Upper lobe of left lung (tissue), 6 donors: ENCODE data around the gene FGF14. TPM values are rescaled to one million over a fixed set of nuclear protein-coding genes. Genes with fewer than 3 reads are reported as not detected.

Experiments used
- ATAC-seq, 2 donors: fragments of 200-7000 bp; cut with Tn5 transposase; one replicate each; pipeline ENCODE4 v1.9.1; 2022; ENCODE audit warnings: mild to moderate bottlenecking in 2 of 2, moderate library complexity in 2 of 2; ENCODE audit not compliant: low FRiP score in 2 of 2
- DNase-seq, 2 donors: peaks; one replicate each; pipeline ENCODE4 v3.0.0-alpha.2; 2019 to 2020
- H3K27ac ChIP-seq, 4 donors: fragments of 200-600 bp; sonication (generic); one replicate each; pipeline ENCODE4 v1.5.1; 2016 to 2019
- H3K27me3 ChIP-seq, 4 donors: fragments of 200-600 bp; sonication (generic); one replicate each; pipeline ENCODE4 v1.5.1; 2017 to 2019
- H3K36me3 ChIP-seq, 4 donors: fragments of 200-600 bp; sonication (generic); one replicate each; pipeline ENCODE4 v1.5.1; 2016 to 2019
- H3K4me1 ChIP-seq, 4 donors: fragments of 200-600 bp; sonication (generic); one replicate each; pipeline ENCODE4 v1.5.1; 2018 to 2019
- H3K4me3 ChIP-seq, 4 donors: fragments of 200-600 bp; sonication (generic); one replicate each; pipeline ENCODE4 v1.5.1; 2017 to 2019; ENCODE audit warnings: mild to moderate bottlenecking in 2 of 4, moderate library complexity in 1 of 4
- H3K9me3 ChIP-seq, 4 donors: fragments of 200-600 bp; sonication (generic); one replicate each; pipeline ENCODE4 v1.5.1; 2018 to 2019
- CTCF ChIP-seq, 6 experiments: fragments of 450-650 bp in 4 of 6; fragments of 200-600 bp in 2 of 6; sonication (generic) in 2 of 6; IDR thresholded peaks; one replicate each; pipeline ENCODE4 v1.5.1; 2016 to 2019; ENCODE audit warnings: antibody characterized with exemption in 6 of 6
- EP300 ChIP-seq, 4 donors: sonication (generic); formaldehyde crosslinking; IDR thresholded peaks; one replicate each; pipeline ENCODE4 v1.5.1; 2017; ENCODE audit warnings: antibody characterized with exemption in 4 of 4, control low read depth in 2 of 4
- POLR2A ChIP-seq, 4 donors: fragments of 450-650 bp; IDR thresholded peaks; one replicate each; pipeline ENCODE4 v1.5.1; 2016 to 2017; ENCODE audit warnings: antibody characterized with exemption in 4 of 4, mild to moderate bottlenecking in 2 of 4
- POLR2AphosphoS5 ChIP-seq, 2 donors: sonication (generic); formaldehyde crosslinking; IDR thresholded peaks; one replicate each; pipeline ENCODE4 v1.5.1; 2017; ENCODE audit warnings: antibody characterized with exemption in 2 of 2
- WGBS, 2 donors: methylation state at CpG; one replicate each; pipeline ENCODE4 v1.1.5; 2017 to 2018; 5-methylcytosine and 5-hydroxymethylcytosine counted together
- total RNA-seq, 6 donors: library from RNA; depleted of rRNA in 4 of 6; stranded (reverse); fragments of >200 nt in 4 of 6; gene quantifications; one replicate each; pipeline versions ENCODE4 v1.1.0 to v1.2.1, GENCODE V29; 2016 to 2021
- donor health status: DM: no; HTN: no; CAD: no; lungs with moderate emphysema.
- donor health status: DM: no; HTN: yes; CAD: no; lungs with severe emphysema.

The FGF14 gene
- total RNA-seq, 6 donors from 2014 or later, result 0.80 to 8.4 (median 4.1) TPM

GRCh38 chr13:102405499-102406100 lies 3.8 kb upstream of the FGF14 start:
- Histone ChIP-seq H3K36me3 (no peaks in the 10 kb centered on the region), H3K27me3 (peaks cover 0 to 7% (median under 1%) of the 10 kb centered on the region in 4 donors), H3K9me3 (no peaks in the 10 kb centered on the region), H3K4me3 (no peak overlapping the region), H3K4me1 (peaks cover 6 to 14% (median 8%) of the 10 kb centered on the region in 4 donors), H3K27ac (no peak overlapping the region)
- no peak for TF ChIP-seq EP300 (IDR thresholded peaks at IDR 0.05)
- no peak for TF ChIP-seq POLR2AphosphoS5 (IDR thresholded peaks at IDR 0.05)
- no peak for TF ChIP-seq POLR2A (IDR thresholded peaks at IDR 0.05)
- TF ChIP-seq CTCF (IDR thresholded peaks at IDR 0.05), result no peak
- DNase-seq (no peak), ATAC-seq (no peak)
- 55 to 67% methylated on average over 3 of the region's 3 CpGs for WGBS, 2 donors

DNA sequence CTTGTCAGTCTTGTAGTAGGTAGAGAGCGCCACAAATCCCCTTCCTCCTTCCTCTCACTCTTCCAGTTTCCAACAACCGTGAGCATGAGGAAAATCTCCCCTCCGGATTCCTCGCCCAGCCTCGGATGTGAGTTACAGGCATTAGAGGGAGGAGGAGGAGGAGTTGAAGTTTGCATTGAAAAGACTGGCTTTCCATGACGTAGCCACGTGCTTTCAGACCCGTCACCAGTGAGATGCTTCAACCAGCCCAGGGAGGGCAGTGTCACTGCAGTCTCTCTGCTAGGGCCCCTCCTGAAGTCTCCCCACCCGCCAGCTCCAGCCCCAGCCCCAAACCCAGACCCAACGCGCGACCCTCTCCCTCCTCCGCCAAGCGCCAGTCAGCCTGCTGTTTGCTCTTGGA lies 442 bp upstream of the FGF14 start:
- Histone ChIP-seq H3K9me3 (no peaks in the 10 kb centered on the region), H3K4me1 (peaks cover 6 to 24% (median 18%) of the 10 kb centered on the region in 4 donors), H3K4me3 (peak overlapping the region in 3 of 4 donors; percentile 37 to 59 (median 55)), H3K27me3 (peaks cover 0 to 18% (median 6%) of the 10 kb centered on the region in 4 donors), H3K36me3 (no peaks in the 10 kb centered on the region), H3K27ac (peak overlapping the region in 2 of 4 donors; percentile 10 to 12)
- DNase-seq (peak; percentile 21 to 41), ATAC-seq (peak in 1 of 2 donors; percentile 80)
- no peak for TF ChIP-seq POLR2AphosphoS5 (IDR thresholded peaks at IDR 0.05)
- no peak for TF ChIP-seq POLR2A (IDR thresholded peaks at IDR 0.05)
- no peak for TF ChIP-seq EP300 (IDR thresholded peaks at IDR 0.05)
- TF ChIP-seq CTCF (IDR thresholded peaks at IDR 0.05), result no peak
- 3 to 6% methylated on average over 14 of the region's 14 CpGs for WGBS, 2 donors

- Histone ChIP-seq H3K27ac (peak overlapping the region in 1 of 4 donors; percentile 10), H3K9me3 (no peaks in the 10 kb centered on the region), H3K36me3 (no peaks in the 10 kb centered on the region), H3K4me1 (peaks cover 6 to 24% (median 18%) of the 10 kb centered on the region in 4 donors), H3K4me3 (peak overlapping the region; percentile 37 to 65 (median 57)), H3K27me3 (peaks cover 0 to 18% (median 6%) of the 10 kb centered on the region in 4 donors)
- WGBS, 2 donors, result 15 to 17% methylated on average over 7 of the region's 7 CpGs
- DNase-seq, result no peak
- TF ChIP-seq POLR2AphosphoS5 (IDR thresholded peaks at IDR 0.05), result no peak
- no peak for TF ChIP-seq EP300 (IDR thresholded peaks at IDR 0.05)
- no peak for TF ChIP-seq POLR2A (IDR thresholded peaks at IDR 0.05)
- TF ChIP-seq CTCF (IDR thresholded peaks at IDR 0.05), result no peak
- peak in 1 of 2 donors; percentile 28 for ATAC-seq
These were observed 583 bp downstream of the FGF14 start for GRCh38 chr13:102401265-102401664.

DNA sequence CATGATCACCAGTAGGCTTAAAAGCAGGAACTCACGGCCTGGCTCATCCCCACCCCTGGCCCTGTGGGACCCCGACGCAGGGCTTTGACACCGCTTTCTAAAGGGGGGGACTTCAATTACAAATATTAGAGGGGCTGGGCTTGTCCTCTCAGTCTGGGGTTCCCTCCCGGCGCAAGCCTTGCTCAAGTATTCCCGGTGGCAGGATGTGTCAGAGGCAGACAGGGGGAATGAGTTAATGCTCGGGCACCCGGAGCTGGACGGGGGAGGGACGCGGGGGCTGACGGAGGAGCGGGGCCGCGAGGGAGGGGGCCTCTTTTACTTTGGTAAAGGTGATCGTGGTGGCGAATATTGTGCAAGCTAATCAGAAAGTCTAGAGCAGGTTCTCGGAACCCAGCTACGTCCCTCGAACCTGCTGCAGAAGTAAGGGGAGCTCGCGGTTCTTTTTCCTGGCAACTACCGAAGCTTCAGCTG lies 1.1 kb downstream of the FGF14 start:
- H3K27ac ChIP-seq, result peak overlapping the region in 3 of 4 donors; percentile 13 to 69 (median 22)
- no peaks in the 10 kb centered on the region for H3K9me3 ChIP-seq
- WGBS, 2 donors, result 1% methylated on average over 20 to 24 of the region's 24 CpGs
- DNase-seq (peak in 1 of 2 donors; percentile 66), ATAC-seq (peak; percentile 31 to 66)
- TF ChIP-seq CTCF (IDR thresholded peaks at IDR 0.05) (no peak), POLR2A (IDR thresholded peaks at IDR 0.05) (no peak), POLR2AphosphoS5 (IDR thresholded peaks at IDR 0.05) (no peak), EP300 (IDR thresholded peaks at IDR 0.05) (no peak)
- peaks cover 0 to 18% (median 6%) of the 10 kb centered on the region in 4 donors for H3K27me3 ChIP-seq
- no peaks in the 10 kb centered on the region for H3K36me3 ChIP-seq
- H3K4me3 ChIP-seq, result peak overlapping the region; percentile 37 to 65 (median 57)
- peaks cover 6 to 24% (median 18%) of the 10 kb centered on the region in 4 donors for H3K4me1 ChIP-seq
